ENCODE measurements around the gene DCAF11.

The DCAF11 gene

GRCh38 chr14:24155100-24155499, 40.5 kb downstream of the DCAF11 start:
- Histone ChIP-seq H2AK5ac (ENCODE audit: low read length, severe bottlenecking) (no peak overlapping the region), H3K36me3 (ENCODE audit: control insufficient read depth in 1 of 2, insufficient read depth in 2 of 2, low read depth in 1 of 2, low read length in 2 of 2) (peaks cover 59 to 80% of the 10 kb centered on the region in 2 experiments), H3K9me3 (ENCODE audit: control insufficient read depth, low read length) (no peaks in the 10 kb centered on the region), H3K23ac (ENCODE audit: low read length in 2 of 2) (no peak overlapping the region), H3K18ac (ENCODE audit: low read depth in 1 of 2, low read length in 2 of 2) (no peak overlapping the region), H4K91ac (ENCODE audit: low read length) (no peak overlapping the region), H2AFZ (ENCODE audit: low read depth, low read length) (no peak overlapping the region), H4K8ac (ENCODE audit: low read length) (no peak overlapping the region), H3K4me2 (ENCODE audit: low read length, poor library complexity, severe bottlenecking) (no peak overlapping the region), H3K14ac (ENCODE audit: low read length in 2 of 2) (no peak overlapping the region), H3K9ac (ENCODE audit: low read length) (no peak overlapping the region), H3K4ac (ENCODE audit: low read depth in 1 of 2, low read length in 2 of 2) (no peak overlapping the region), H2BK120ac (ENCODE audit: low read depth, low read length) (no peak overlapping the region), H3K4me1 (ENCODE audit: control insufficient read depth, insufficient read depth, low read depth, low read length) (peaks cover 2% of the 10 kb centered on the region), H2BK15ac (ENCODE audit: low read depth, poor library complexity, severe bottlenecking) (no peak overlapping the region), H3K4me3 (ENCODE audit: insufficient read depth in 1 of 2, low read depth in 1 of 2, low read length in 2 of 2) (no peak overlapping the region), H3K27me3 (ENCODE audit: control insufficient read depth in 1 of 2, insufficient read depth in 1 of 2, low read length in 2 of 2) (no peaks in the 10 kb centered on the region), H3K79me1 (replicated peaks; ENCODE audit: low read length, poor library complexity, severe bottlenecking) (peaks cover 27% of the 10 kb centered on the region), H2BK12ac (ENCODE audit: low read length in 2 of 2) (no peak overlapping the region), H2BK5ac (ENCODE audit: low read depth, low read length, poor library complexity, severe bottlenecking) (no peak overlapping the region), H3K27ac (ENCODE audit: low read length, poor library complexity, severe bottlenecking) (no peak overlapping the region)
- WGBS: 98% methylated on average over 10 of the region's 10 CpGs
- DNase-seq: no peak

- Histone ChIP-seq H2BK5ac (ENCODE audit: low read depth, low read length, poor library complexity, severe bottlenecking) (no peak overlapping the region), H3K4me1 (ENCODE audit: control insufficient read depth, insufficient read depth, low read depth, low read length) (peaks cover 8% of the 10 kb centered on the region)
Observed at GRCh38 chr14:24156840-24157239, 42.3 kb downstream of the DCAF11 start.

GRCh38 chr14:24157331-24157730, 42.8 kb downstream of the DCAF11 start:
- H3K9ac ChIP-seq (ENCODE audit: low read length): no peak overlapping the region
- peaks cover 9% of the 10 kb centered on the region for H3K79me1 ChIP-seq (replicated peaks; ENCODE audit: low read length, poor library complexity, severe bottlenecking)
- peaks cover 13% of the 10 kb centered on the region for H3K4me1 ChIP-seq (ENCODE audit: control insufficient read depth, insufficient read depth, low read depth, low read length)
- H3K36me3 ChIP-seq (ENCODE audit: control insufficient read depth in 1 of 2, insufficient read depth in 2 of 2, low read depth in 1 of 2, low read length in 2 of 2): peaks cover 47 to 66% of the 10 kb centered on the region in 2 experiments
- no peak overlapping the region for H3K4ac ChIP-seq (ENCODE audit: low read depth in 1 of 2, low read length in 2 of 2)
- no peak overlapping the region for H2AK5ac ChIP-seq (ENCODE audit: low read length, severe bottlenecking)
- H3K27me3 ChIP-seq (ENCODE audit: control insufficient read depth in 1 of 2, insufficient read depth in 1 of 2, low read length in 2 of 2): no peaks in the 10 kb centered on the region
- H2BK5ac ChIP-seq (ENCODE audit: low read depth, low read length, poor library complexity, severe bottlenecking): no peak overlapping the region
- no peak overlapping the region for H4K8ac ChIP-seq (ENCODE audit: low read length)
- H3K9me3 ChIP-seq (ENCODE audit: control insufficient read depth, low read length): no peaks in the 10 kb centered on the region
- H2BK15ac ChIP-seq (ENCODE audit: low read depth, poor library complexity, severe bottlenecking): no peak overlapping the region
- H2BK120ac ChIP-seq (ENCODE audit: low read depth, low read length): no peak overlapping the region
- H3K14ac ChIP-seq (ENCODE audit: low read length in 2 of 2): no peak overlapping the region
- H2AFZ ChIP-seq (ENCODE audit: low read depth, low read length): no peak overlapping the region
- H3K18ac ChIP-seq (ENCODE audit: low read depth in 1 of 2, low read length in 2 of 2): no peak overlapping the region
- H3K4me2 ChIP-seq (ENCODE audit: low read length, poor library complexity, severe bottlenecking): no peak overlapping the region
- DNase-seq: no peak
- WGBS: 92% methylated on average over 10 of the region's 12 CpGs
- H3K27ac ChIP-seq (ENCODE audit: low read length, poor library complexity, severe bottlenecking): no peak overlapping the region
- H3K23ac ChIP-seq (ENCODE audit: low read length in 2 of 2): no peak overlapping the region
- no peak overlapping the region for H4K91ac ChIP-seq (ENCODE audit: low read length)
- no peak overlapping the region for H2BK12ac ChIP-seq (ENCODE audit: low read length in 2 of 2)
- no peak overlapping the region for H3K4me3 ChIP-seq (ENCODE audit: insufficient read depth in 1 of 2, low read depth in 1 of 2, low read length in 2 of 2)

More at GRCh38 chr14:24156840-24157239, 42.3 kb downstream of the DCAF11 start:
- Histone ChIP-seq H3K27ac (ENCODE audit: low read length, poor library complexity, severe bottlenecking) (no peak overlapping the region), H3K18ac (ENCODE audit: low read depth in 1 of 2, low read length in 2 of 2) (no peak overlapping the region), H3K4me2 (ENCODE audit: low read length, poor library complexity, severe bottlenecking) (no peak overlapping the region), H3K36me3 (ENCODE audit: control insufficient read depth in 1 of 2, insufficient read depth in 2 of 2, low read depth in 1 of 2, low read length in 2 of 2) (peaks cover 48 to 71% of the 10 kb centered on the region in 2 experiments), H3K14ac (ENCODE audit: low read length in 2 of 2) (no peak overlapping the region), H2BK120ac (ENCODE audit: low read depth, low read length) (no peak overlapping the region), H3K27me3 (ENCODE audit: control insufficient read depth in 1 of 2, insufficient read depth in 1 of 2, low read length in 2 of 2) (no peaks in the 10 kb centered on the region), H3K79me1 (replicated peaks; ENCODE audit: low read length, poor library complexity, severe bottlenecking) (peaks cover 10% of the 10 kb centered on the region), H2BK15ac (ENCODE audit: low read depth, poor library complexity, severe bottlenecking) (no peak overlapping the region), H3K9ac (ENCODE audit: low read length) (no peak overlapping the region), H2AK5ac (ENCODE audit: low read length, severe bottlenecking) (no peak overlapping the region), H2AFZ (ENCODE audit: low read depth, low read length) (no peak overlapping the region), H3K4me3 (ENCODE audit: insufficient read depth in 1 of 2, low read depth in 1 of 2, low read length in 2 of 2) (no peak overlapping the region), H3K23ac (ENCODE audit: low read length in 2 of 2) (no peak overlapping the region), H3K9me3 (ENCODE audit: control insufficient read depth, low read length) (no peaks in the 10 kb centered on the region), H2BK12ac (ENCODE audit: low read length in 2 of 2) (no peak overlapping the region), H4K8ac (ENCODE audit: low read length) (no peak overlapping the region), H3K4ac (ENCODE audit: low read depth in 1 of 2, low read length in 2 of 2) (no peak overlapping the region), H4K91ac (ENCODE audit: low read length) (no peak overlapping the region)
- no peak for DNase-seq
- WGBS: 98% methylated on average over 1 of the region's 1 CpG

- H3K14ac ChIP-seq (ENCODE audit: low read length in 2 of 2): no peak overlapping the region
- H3K4me1 ChIP-seq (ENCODE audit: control insufficient read depth, insufficient read depth, low read depth, low read length): peaks cover 19% of the 10 kb centered on the region
- H3K27ac ChIP-seq (ENCODE audit: low read length, poor library complexity, severe bottlenecking): no peak overlapping the region
- H3K79me1 ChIP-seq (replicated peaks; ENCODE audit: low read length, poor library complexity, severe bottlenecking): peaks cover 23% of the 10 kb centered on the region
- H3K4me2 ChIP-seq (ENCODE audit: low read length, poor library complexity, severe bottlenecking): no peak overlapping the region
- H3K9me3 ChIP-seq (ENCODE audit: control insufficient read depth, low read length): no peaks in the 10 kb centered on the region
- H3K23ac ChIP-seq (ENCODE audit: low read length in 2 of 2): no peak overlapping the region
- no peaks in the 10 kb centered on the region for H3K27me3 ChIP-seq (ENCODE audit: control insufficient read depth in 1 of 2, insufficient read depth in 1 of 2, low read length in 2 of 2)
- 98% methylated on average over 10 of the region's 11 CpGs for WGBS
- peak overlapping the region; percentile 62 to 67 for H2BK12ac ChIP-seq (ENCODE audit: low read length in 2 of 2)
- no peak overlapping the region for H2AK5ac ChIP-seq (ENCODE audit: low read length, severe bottlenecking)
- no peak overlapping the region for H2AFZ ChIP-seq (ENCODE audit: low read depth, low read length)
- H3K4me3 ChIP-seq (ENCODE audit: insufficient read depth in 1 of 2, low read depth in 1 of 2, low read length in 2 of 2): no peak overlapping the region
- H3K9ac ChIP-seq (ENCODE audit: low read length): no peak overlapping the region
- H2BK5ac ChIP-seq (ENCODE audit: low read depth, low read length, poor library complexity, severe bottlenecking): no peak overlapping the region
- peak overlapping the region; percentile 6 for H2BK15ac ChIP-seq (ENCODE audit: low read depth, poor library complexity, severe bottlenecking)
- H3K4ac ChIP-seq (ENCODE audit: low read depth in 1 of 2, low read length in 2 of 2): no peak overlapping the region
- peak overlapping the region; percentile 4 for H4K91ac ChIP-seq (ENCODE audit: low read length)
- no peak overlapping the region for H3K18ac ChIP-seq (ENCODE audit: low read depth in 1 of 2, low read length in 2 of 2)
- H4K8ac ChIP-seq (ENCODE audit: low read length): no peak overlapping the region
- no peak for DNase-seq
- peaks cover 66 to 75% of the 10 kb centered on the region in 2 experiments for H3K36me3 ChIP-seq (ENCODE audit: control insufficient read depth in 1 of 2, insufficient read depth in 2 of 2, low read depth in 1 of 2, low read length in 2 of 2)
- H2BK120ac ChIP-seq (ENCODE audit: low read depth, low read length): no peak overlapping the region
Observed at GRCh38 chr14:24159777-24160498, 45.4 kb downstream of the DCAF11 start.

Measured in mesenchymal stem cell (in vitro differentiated cells and primary cell).